CD4-positive, alpha-beta T cell treated with Interleukin-15 for 4 hours (primary cell): ENCODE data around the gene CXCR3.
"Not testable (repeated sequence)": the region's sequence is repeated elsewhere in the genome, so short reads cannot be mapped to it uniquely, and the experiment has no call there.

Experiments used
- DNase-seq: peaks from one replicate; pipeline ENCODE4 v3.0.0-alpha.2; 2020; ENCODE audit warnings: low spot score

Gene CXCR3

DNA sequence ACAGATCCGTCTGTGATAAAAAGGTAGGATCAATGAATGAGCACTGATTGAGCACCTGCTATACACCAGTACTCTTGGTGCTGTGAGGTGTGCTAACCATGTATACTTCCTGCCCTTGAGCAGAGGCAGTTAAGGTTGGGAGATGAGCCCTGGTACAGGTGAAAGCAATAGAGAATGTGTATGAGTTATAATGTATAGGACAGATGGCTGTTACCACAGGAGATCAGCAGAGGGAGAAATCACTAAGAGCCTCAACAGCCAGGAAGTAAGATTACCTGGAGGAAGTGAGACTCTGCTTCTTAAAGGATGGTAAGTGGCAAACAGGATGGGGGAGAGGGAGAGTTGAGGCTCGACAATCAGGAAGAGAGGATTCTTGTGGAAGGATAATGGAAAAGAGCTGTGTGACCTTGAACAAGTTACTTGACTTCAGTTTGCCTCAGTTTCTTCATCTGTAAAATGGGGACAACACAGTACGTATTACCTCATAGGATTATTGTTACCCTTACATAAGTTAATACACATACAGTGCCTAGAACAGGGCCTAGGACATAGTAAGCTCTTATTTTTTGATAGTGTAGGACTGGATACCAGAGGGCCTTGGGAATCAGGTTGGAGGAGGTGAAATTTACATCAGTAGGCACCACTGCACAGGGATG, 9.1 kb downstream of the CXCR3 start:
- DNase-seq = no peak

DNA sequence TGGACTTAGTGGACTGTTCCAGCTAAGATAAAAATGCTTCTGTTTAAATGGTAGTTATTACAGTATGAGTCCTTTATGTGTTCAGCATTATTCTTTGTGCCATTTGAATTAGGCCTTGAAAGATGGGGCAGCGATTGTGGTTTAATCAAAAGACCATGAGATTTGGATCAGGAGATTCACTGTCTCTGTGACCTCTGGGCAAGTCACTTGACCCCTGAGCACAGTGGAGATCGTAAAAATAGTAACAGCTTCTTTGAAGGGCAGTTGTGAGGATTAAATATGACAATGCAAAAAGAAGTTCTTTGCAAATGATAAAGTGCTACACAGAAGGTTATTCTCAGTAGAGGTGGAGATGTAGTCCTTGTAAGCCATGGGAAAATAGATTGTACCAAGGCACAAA, 10.8 kb downstream of the CXCR3 start:
- DNase-seq = no peak

DNA sequence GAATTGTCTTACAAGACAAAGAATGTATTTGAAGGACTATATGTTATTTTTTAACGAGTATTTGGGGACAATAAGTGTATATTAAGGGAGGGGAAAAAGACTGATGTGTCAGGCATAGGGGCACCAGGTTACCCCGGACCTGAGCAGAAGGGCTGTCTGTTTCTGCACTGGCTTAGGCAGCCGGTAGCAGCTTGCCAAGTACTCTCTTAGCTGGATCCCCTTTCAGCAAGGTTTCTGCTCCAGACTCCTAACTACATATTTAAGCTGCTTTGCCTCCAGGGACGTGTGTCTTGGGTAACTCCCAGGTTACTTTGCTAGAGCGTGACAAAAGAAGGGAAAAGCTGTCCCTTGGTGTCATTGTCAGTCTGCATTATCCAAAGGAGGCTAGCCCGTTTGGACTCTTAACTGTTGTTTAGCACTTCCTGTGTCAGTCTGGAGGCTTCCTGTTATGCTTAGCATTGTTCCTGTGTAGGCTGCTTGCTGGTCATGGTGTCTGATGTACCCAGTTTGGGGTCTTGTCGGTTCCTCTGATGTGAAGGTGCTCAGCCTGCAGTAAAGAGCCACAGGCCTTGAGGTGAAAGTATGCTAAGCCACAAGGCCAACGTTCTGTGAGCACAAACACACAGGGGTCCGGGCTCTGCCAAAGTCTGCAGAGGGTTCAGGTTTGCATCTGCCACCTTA, 11.6 kb downstream of the CXCR3 start:
- DNase-seq = peak; percentile 34

DNA sequence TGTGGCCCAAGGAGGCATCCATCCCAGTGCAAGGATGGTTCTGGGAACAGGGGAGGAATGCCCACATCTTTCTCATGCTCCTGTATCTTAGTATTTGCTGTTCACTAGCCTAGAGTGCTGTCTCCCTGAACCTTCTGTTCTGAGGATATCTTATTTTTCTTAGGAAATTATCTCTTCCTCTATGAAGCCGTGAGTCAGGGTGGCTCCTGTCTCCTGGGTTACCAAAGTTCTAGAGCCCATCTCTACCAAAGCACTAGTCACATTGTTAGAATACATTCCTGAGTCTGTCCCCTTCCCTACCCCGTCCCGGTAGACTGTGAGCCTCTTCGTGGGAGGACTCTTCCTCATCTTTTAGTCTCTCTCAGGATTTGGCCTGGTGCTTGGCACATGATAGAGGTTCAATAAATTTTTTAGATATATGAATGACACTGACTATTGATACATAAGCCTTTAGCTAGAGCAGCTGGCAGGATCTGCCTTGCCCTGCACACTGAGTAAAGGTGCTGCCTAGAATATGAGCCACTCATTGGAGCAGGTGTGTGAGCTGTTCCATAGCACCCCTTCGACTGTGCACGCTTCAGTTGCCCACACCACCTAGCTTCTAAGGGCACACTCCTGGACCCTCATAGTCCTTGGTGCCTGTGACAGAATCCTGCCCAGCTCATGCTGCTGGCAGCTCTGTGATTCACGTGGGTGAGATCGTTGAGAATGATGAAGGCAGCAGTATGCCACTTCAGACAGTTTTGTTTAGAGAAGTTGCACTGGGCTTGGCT, 13.3 kb downstream of the CXCR3 start:
- no peak for DNase-seq

DNA sequence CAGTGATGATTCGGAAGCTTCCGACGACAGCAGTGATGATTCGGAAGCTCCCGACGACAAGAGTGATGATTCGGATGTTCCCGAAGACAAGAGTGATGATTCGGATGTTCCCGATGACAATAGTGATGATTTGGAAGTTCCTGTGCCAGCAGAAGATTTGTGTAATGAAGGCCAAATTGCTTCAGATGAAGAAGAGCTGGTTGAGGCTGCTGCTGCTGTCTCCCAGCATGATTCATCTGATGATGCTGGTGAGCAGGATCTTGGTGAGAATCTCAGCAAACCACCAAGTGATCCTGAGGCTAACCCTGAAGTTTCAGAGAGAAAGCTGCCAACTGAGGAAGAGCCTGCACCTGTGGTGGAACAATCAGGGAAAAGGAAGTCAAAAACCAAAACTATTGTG, 14.2 kb downstream of the CXCR3 start:
- DNase-seq = no peak

DNA sequence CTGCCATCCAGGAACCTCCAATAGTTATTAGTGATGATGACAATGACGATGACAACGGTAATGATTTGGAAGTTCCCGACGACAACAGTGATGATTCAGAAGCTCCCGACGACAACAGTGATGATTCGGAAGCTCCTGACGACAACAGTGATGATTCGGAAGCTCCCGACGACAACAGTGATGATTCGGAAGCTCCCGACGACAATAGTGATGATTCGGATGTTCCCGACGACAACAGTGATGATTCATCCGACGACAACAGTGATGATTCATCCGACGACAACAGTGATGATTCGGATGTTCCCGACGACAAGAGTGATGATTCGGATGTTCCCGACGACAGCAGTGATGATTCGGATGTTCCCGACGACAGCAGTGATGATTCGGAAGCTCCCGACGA, 14.7 kb downstream of the CXCR3 start:
- DNase-seq = no peak

DNA sequence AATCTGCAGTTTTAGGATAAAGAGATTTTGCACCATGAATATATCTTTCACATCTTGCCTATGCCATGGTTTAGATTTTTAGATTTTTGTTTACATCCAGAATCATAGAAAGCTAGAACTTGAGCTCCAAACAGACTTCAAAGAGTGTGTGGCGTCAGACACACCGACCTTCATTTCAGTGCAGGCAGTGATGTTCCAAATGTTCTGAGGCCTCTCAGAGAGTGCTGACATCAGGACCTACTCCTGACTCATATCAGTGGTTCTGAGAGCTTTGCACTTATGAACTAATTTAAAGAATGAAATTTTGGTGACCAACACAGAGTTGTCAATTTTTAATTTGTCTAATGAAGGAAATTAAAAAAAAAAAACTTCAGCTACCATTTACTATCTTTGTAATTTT, 18.3 kb downstream of the CXCR3 start:
- no peak for DNase-seq

DNA sequence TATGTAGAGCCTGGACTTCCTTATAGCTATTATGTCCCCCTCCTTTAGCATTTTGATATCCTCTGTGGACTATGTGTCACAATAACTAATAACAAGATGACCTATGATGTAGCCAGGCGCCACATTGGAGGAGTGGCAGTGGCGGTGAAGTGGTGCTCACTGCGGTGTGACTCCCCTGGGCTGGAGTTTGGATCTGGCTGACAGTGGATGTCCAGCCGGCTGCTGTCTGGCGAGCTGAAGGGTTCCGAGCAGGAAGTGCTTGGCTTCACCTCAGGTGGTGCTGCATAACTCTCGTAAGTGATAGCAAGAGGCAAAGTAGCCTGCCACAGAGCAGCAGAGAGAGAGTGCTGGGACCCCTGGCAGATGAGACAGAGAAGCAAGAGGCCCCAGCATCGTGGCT, 25.1 kb downstream of the CXCR3 start:
- DNase-seq = not testable (repeated sequence)

DNA sequence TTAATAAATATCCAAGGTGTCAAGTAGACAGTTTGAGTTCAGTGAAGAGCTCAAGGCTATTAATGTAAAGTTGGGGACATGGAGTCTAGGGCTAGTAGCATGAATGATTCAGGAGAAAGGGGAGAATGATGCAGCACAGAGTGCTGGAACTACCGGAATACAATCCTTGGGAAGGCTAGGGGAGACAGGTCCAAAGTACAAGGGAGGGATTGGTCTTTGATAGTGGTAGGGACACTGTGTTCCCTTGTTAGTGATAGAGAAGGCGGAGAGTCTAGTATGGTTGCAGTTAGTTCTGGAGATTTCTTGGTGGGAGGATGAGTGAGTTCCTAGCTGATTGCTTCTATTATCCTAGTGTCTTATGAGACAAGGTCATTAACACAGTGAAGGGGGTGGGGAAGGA, 31.4 kb downstream of the CXCR3 start:
- DNase-seq = no peak

DNA sequence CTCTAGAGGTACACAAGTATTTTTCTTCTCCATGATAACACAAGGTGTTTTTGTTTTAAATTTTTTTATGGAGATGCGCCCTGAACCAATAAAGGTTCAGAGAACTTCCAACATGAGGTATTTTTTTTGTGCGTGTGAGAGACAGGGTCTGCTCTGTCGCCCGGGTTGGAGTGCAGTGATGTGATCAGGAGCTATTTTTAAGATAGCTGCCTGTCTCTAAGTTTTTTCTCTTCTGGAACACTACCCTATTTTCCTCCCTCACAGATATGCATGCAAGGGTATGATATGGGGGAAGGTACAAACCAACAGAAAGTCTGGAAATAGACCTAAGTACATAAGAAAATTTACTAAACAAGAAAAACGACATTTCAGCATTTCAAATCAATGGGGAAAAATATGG, 37.1 kb downstream of the CXCR3 start:
- DNase-seq = no peak

DNA sequence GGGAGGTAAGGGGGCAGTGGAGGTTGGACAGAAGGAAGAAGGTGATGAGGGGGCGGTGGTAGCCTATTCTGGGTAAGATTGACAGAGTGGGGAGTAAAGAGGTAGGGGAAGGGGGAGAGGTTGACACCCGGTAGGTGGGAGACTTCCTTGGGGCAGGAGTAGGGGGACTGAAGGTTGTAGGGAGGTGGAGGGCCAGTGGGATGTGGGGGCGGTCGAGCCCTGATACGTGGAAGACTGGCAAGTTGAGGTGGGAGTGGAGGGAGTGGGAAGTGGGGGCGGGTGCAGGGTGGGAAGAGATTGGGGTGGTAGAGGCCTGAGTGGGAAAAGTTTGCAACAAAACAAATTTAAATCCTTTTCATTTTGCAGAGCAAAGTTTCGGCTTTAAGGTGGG, 38.3 kb downstream of the CXCR3 start:
- no peak for DNase-seq

DNA sequence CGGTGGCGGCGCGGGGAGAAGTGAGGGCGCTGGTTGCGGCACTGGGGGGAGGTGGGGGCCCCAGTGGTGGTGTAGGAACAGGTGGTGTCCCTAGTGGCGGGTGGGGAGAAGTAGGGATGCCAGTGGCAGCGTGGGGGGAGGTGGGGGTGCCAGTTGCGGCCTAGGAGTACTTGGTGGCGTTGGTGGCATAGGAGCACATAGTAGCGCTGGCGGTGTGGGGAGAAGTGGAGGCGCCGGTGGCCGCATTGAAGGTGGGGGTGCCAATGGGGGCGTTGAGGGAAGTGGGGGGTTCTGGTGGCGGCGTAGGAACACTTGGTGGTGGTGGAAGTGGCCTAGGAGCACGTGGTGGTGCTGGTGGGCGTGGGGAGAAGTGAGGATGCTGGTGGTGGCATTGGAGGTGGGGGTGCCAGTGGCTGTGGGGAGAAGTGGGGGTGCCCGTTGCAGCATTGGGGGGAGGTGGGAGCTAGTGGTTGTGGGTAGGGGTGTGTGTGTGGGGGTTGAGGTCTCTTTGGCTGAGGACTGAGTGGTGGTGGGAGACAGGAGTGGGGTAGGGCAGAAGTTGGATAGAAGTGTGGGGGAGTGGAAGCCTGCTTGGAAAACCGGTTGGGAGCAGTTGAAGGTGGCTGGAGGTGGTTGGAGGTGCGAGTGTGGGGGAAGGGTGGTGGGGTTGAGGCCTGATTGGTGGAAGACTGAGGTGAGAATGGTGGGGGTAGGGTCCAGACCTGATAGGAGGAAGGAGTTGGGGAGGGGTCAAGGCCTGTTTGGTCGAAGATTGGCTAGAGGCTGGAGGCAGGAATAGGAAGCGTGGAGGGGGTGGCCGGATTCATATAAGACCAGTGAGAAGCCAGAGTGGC, 38.9 kb downstream of the CXCR3 start:
- no peak for DNase-seq

DNA sequence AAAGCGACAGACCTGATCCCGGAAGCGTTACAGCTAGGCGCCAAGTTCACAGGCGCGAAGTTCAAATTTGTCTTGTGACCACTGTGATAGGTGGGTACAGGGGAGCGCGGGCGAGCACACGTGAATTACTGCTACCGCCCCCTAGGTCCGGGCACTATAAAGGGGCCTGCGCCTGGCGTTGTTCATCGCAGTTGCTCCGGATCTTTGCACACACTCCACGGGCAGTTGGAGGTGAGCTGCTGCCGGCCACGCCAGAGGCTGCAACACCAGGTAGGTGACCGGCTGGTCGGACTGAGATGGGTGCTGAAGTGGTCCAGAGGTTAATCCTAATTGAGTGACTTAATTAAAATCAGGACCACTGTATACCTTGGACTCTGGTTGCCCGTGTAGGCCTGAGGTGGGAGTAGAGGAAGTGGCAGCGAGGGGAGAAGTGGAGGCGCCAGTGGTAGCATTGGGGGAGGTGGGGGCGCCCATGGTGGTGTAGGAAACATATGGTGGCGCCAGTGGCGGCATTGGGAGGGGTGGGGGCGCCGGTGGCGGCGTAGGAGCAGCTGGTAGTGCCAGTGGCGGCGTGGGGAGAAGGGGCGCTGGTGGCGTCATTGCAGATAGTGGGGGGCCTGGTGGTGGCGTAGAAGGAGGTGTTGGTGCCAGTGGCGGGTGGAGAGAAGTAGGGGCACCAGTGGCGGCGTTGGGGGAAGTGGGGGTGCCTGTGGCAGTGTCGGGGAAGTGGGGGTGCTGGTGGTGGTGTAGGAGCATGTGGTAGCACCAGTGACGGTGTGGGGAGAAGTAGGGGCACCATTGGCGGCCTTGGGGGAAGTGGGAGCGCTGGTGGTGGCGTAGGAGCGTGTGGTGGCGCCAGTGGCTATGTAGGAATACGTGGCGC, 39.8 kb downstream of the CXCR3 start, which contains the start of gene GCNA:
Gene GCNA (plus strand): TSS at position 185 of the 883 bp plus-strand sequence. CDS start 2,385 bp downstream, outside the sequence.
- DNase-seq = no peak

DNA sequence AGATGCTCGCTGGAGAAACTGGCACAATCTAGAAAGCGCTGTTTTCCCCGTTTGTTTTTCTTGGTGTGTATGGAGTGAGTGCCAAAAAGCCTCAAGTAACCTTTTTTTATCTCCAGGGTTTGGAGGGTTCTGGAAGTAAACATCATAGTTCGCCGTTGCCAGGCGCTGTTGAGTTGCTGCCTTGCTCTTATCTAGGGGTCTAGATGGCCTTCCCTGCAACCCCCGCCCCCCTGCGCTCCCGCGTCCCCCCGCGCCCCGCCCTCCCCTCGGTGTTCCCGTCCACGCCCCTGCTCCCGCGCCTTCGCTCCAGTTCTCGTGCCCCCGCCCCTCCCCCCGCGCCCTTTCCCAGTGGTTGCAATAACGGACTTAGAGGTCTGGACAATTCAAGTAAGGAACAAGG, 40.6 kb downstream of the CXCR3 start:
- DNase-seq = no peak

DNA sequence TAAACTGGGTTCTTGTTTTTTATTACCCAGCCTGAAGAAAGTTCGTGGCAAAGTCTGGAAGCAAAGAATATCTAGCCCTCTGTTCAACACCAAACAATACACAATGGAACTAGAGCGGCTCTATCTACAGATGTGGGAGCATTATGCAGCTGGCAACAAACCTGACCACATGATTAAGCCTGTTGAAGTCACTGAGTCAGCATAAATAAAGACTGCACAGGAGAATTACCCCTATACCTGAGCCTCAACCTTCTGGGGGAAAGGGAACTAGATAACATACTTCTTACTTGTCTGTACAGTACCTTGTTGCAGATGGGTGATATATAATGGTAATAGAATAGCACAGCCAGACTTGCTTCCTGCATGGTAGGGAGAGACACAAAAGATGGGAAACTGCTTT, 44.7 kb downstream of the CXCR3 start:
- no peak for DNase-seq

DNA sequence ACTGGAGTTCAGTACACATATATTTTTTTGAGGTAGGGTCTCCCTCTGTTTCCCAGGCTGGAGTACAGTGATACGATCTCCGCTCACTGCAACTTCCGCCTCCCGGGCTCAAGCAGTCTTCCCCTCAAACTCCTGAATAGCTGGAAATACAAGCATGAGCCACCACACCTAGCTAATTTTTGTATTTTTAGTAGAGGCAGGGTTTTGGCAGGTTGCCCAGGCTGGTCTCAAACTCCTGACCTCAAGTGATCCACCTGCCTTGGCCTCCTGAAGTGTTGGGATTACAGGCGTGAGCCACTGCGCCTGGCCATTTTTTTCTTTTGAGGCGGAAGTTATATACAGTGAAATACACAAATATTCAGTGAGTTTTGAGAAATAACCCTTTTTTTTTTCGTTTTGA, 46.9 kb downstream of the CXCR3 start:
- not testable (repeated sequence) for DNase-seq
